Upper lobe of left lung (tissue), 4 donors: Measurements from ENCODE around the gene SERINC2.

ENCODE experiments used
- EP300 ChIP-seq, 4 donors: sonication (generic); formaldehyde crosslinking; IDR thresholded peaks; one replicate each; pipeline ENCODE4 v1.5.1; 2017; ENCODE audit warnings: antibody characterized with exemption in 4 of 4, control low read depth in 2 of 4
- POLR2A ChIP-seq, 4 donors: fragments of 450-650 bp; IDR thresholded peaks; one replicate each; pipeline ENCODE4 v1.5.1; 2016 to 2017; ENCODE audit warnings: antibody characterized with exemption in 4 of 4, mild to moderate bottlenecking in 2 of 4
- POLR2AphosphoS5 ChIP-seq, 2 donors: sonication (generic); formaldehyde crosslinking; IDR thresholded peaks; one replicate each; pipeline ENCODE4 v1.5.1; 2017; ENCODE audit warnings: antibody characterized with exemption in 2 of 2
- TF ChIP-seq, protein P1 (sequence below), 6 experiments: fragments of 450-650 bp in 4 of 6; fragments of 200-600 bp in 2 of 6; sonication (generic) in 2 of 6; IDR thresholded peaks; one replicate each; pipeline ENCODE4 v1.5.1; 2016 to 2019; ENCODE audit warnings: antibody characterized with exemption in 6 of 6

DNA sequence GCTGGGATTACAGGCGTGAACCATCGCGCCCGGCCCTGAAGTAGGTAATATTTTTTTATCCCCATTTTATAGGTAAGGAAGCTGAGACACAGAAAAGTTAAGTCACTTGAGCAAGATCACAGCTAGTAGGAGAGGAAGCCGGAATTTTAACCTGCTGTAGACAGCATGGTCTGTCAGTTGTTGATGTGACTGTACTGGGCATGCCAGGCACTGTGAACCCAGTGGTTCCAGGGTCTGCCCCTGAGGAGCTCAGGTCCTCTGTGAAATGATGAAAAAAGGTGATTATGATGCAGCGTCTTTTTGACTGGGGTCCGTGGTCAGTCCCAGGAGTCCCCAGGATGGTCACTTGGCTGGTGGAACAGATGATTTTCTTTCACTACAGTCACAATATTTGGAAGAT, 23.4 kb upstream of the SERINC2 start:
- TF ChIP-seq, protein P1, sequence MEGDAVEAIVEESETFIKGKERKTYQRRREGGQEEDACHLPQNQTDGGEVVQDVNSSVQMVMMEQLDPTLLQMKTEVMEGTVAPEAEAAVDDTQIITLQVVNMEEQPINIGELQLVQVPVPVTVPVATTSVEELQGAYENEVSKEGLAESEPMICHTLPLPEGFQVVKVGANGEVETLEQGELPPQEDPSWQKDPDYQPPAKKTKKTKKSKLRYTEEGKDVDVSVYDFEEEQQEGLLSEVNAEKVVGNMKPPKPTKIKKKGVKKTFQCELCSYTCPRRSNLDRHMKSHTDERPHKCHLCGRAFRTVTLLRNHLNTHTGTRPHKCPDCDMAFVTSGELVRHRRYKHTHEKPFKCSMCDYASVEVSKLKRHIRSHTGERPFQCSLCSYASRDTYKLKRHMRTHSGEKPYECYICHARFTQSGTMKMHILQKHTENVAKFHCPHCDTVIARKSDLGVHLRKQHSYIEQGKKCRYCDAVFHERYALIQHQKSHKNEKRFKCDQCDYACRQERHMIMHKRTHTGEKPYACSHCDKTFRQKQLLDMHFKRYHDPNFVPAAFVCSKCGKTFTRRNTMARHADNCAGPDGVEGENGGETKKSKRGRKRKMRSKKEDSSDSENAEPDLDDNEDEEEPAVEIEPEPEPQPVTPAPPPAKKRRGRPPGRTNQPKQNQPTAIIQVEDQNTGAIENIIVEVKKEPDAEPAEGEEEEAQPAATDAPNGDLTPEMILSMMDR (IDR thresholded peaks at IDR 0.05): no peak
- TF ChIP-seq POLR2A (IDR thresholded peaks at IDR 0.05) (no peak), EP300 (IDR thresholded peaks at IDR 0.05) (no peak), POLR2AphosphoS5 (IDR thresholded peaks at IDR 0.05) (no peak)
